Measurements from ENCODE around the gene ACKR1. TPM values are rescaled to one million over a fixed set of nuclear protein-coding genes. Genes with fewer than 3 reads are reported as not detected.

The ACKR1 gene
- total and polyA plus RNA-seq, 12 donors, result 0.11 to 75.0 (median 11.2) TPM

- DNase-seq, result no peak
- TF ChIP-seq POLR2A (IDR thresholded peaks at IDR 0.05) (no peak), CTCF (IDR thresholded peaks at IDR 0.05) (no peak)
- Histone ChIP-seq H3K4me1 (replicated peaks in 1 of 2) (no peaks in the 10 kb centered on the region), H3K9me3 (replicated peaks in 1 of 3) (no peaks in the 10 kb centered on the region), H3K27me3 (peaks cover 7% of the 10 kb centered on the region), H3K27ac (no peak overlapping the region), H3K4me3 (no peak overlapping the region), H3K36me3 (replicated peaks in 1 of 2) (no peaks in the 10 kb centered on the region)
- intact Hi-C loops (cut with DNase I), result loop anchor here in 1 of 2 donors (5.0 kb wide), 1 partner anchor 41 kb away; no protein-coding TSS in a partner anchor
- WGBS, 4 donors, result 61 to 68% (median 66%) methylated on average over 6 of the region's 6 CpGs
Observed at GRCh38 chr1:159203610-159204009, 1.1 kb upstream of the ACKR1 start.

GRCh38 chr1:159205225-159205624, 550 bp downstream of the ACKR1 start:
- Histone ChIP-seq H3K9me3 (replicated peaks in 1 of 3) (no peaks in the 10 kb centered on the region), H3K4me3 (no peak overlapping the region), H3K4me1 (replicated peaks in 1 of 2) (no peaks in the 10 kb centered on the region), H3K27me3 (peaks cover 19% of the 10 kb centered on the region), H3K27ac (no peak overlapping the region), H3K36me3 (replicated peaks in 1 of 2) (no peaks in the 10 kb centered on the region)
- 60 to 65% (median 62%) methylated on average over 6 of the region's 6 CpGs for WGBS, 4 donors
- TF ChIP-seq POLR2A (IDR thresholded peaks at IDR 0.05), result no peak
- no peak for TF ChIP-seq CTCF (IDR thresholded peaks at IDR 0.05)
- intact Hi-C loops (cut with DNase I), result no loop called here
- DNase-seq, result no peak

GRCh38 chr1:159206110-159206509, 1.4 kb downstream of the ACKR1 start:
- Histone ChIP-seq H3K36me3 (replicated peaks in 1 of 2) (no peaks in the 10 kb centered on the region), H3K9me3 (replicated peaks in 1 of 3) (no peaks in the 10 kb centered on the region), H3K4me1 (replicated peaks in 1 of 2) (no peaks in the 10 kb centered on the region), H3K27ac (no peak overlapping the region), H3K4me3 (no peak overlapping the region), H3K27me3 (peaks cover 28% of the 10 kb centered on the region)
- intact Hi-C loops (cut with DNase I), result no loop called here
- no peak for DNase-seq
- WGBS, 4 donors, result 80 to 91% (median 88%) methylated on average over 4 of the region's 4 CpGs
- no peak for TF ChIP-seq POLR2A (IDR thresholded peaks at IDR 0.05)
- no peak for TF ChIP-seq CTCF (IDR thresholded peaks at IDR 0.05)

GRCh38 chr1:159207080-159207479, 2.4 kb downstream of the ACKR1 start:
- no peak for TF ChIP-seq CTCF (IDR thresholded peaks at IDR 0.05)
- TF ChIP-seq POLR2A (IDR thresholded peaks at IDR 0.05), result no peak
- DNase-seq, result no peak
- Histone ChIP-seq H3K4me1 (replicated peaks in 1 of 2) (no peaks in the 10 kb centered on the region), H3K36me3 (replicated peaks in 1 of 2) (no peaks in the 10 kb centered on the region), H3K9me3 (replicated peaks in 1 of 3) (no peaks in the 10 kb centered on the region), H3K27ac (no peak overlapping the region), H3K27me3 (peaks cover 31% of the 10 kb centered on the region), H3K4me3 (no peak overlapping the region)
- intact Hi-C loops (cut with DNase I), result no loop called here
- 77 to 82% (median 79%) methylated on average over 5 of the region's 5 CpGs for WGBS, 4 donors

Measured in adrenal gland (tissue), 12 donors.